K562 (cell line): ENCODE results near the gene CCL19. TPM values are rescaled to one million over a fixed set of nuclear protein-coding genes. Genes with fewer than 3 reads are reported as not detected.

ENCODE experiments used
- ATAC-seq: fragments of 200-7000 bp; cut with Tn5 transposase; 3 replicates; pipeline ENCODE4 v1.9.1; 2020; ENCODE audit warnings: moderate library complexity
- BruUV-seq: library from RNA; stranded (reverse); fragments of 400-500 nt; replicated peaks from 2 replicates; lab custom pipeline; 2021; lab: Mats Ljungman, UMichigan
- CTCF ChIA-PET: fragments of 300-600 bp; formaldehyde crosslinking; extraction: SDS; loops from one replicate; lab custom pipeline; 2021; ENCODE audit warnings: low intra/inter-chr PET ratio; lab: Yijun Ruan, JAX
- POLR2A ChIA-PET: fragments of 300-600, 350-650 bp; sonication (Branson Sonifier 250); formaldehyde crosslinking; extraction: SDS; loops from one replicate; lab custom pipeline; 2021; ENCODE audit warnings: antibody characterized with exemption, inconsistent platforms; lab: Yijun Ruan, JAX
- DNase-seq, 4 experiments: peaks; one replicate each; pipeline versions ENCODE4 v3.0.0 to v3.0.0-alpha.2; 2011 to 2018; ENCODE audit warnings: low spot score in 3 of 4, mixed read lengths in 3 of 4; ENCODE audit errors: extremely low read depth in 1 of 4
- FAIRE-seq: peaks from 2 replicates; lab custom pipeline; 2011; peaks lifted over from hg19 to GRCh38; lab: Jason Lieb, UNC
- H2AFZ ChIP-seq: 2 replicates; pipeline ENCODE4 v1.6.0; 2011; ENCODE audit warnings: low read depth, low read length, control low read depth, inconsistent platforms
- H3K27ac ChIP-seq: fragments of 200-600 bp; 3 replicates; pipeline ENCODE4 v1.8.0; 2011; ENCODE audit warnings: low read depth, mild to moderate bottlenecking, control low read depth, inconsistent platforms, low read length, moderate library complexity, mixed read lengths; ENCODE audit errors: extremely low read depth
- H3K27me3 ChIP-seq, 2 experiments: fragments of 300-600 bp in 1 of 2; 2 replicates in 1 of 2; 3 replicates in 1 of 2; pipeline versions ENCODE4 v1.6.0 to v1.8.0; 2011; ENCODE audit warnings: inconsistent platforms in 2 of 2, low read length in 2 of 2, mild to moderate bottlenecking in 1 of 2, mixed read lengths in 1 of 2, moderate library complexity in 1 of 2; ENCODE audit not compliant: control insufficient read depth in 2 of 2, insufficient read depth in 2 of 2
- H3K36me3 ChIP-seq: fragments of 300-600 bp; 3 replicates; pipeline ENCODE4 v1.8.0; 2011; ENCODE audit warnings: mild to moderate bottlenecking, low read length, inconsistent platforms; ENCODE audit not compliant: control insufficient read depth, insufficient read depth
- H3K4me1 ChIP-seq, 2 experiments: fragments of 200-600 bp in 1 of 2; replicated peaks in 1 of 2; 2 replicates in 1 of 2; 3 replicates in 1 of 2; pipeline versions ENCODE4 v1.5.1 to v1.8.0; 2011; ENCODE audit warnings: inconsistent platforms in 2 of 2, low read length in 2 of 2, mild to moderate bottlenecking in 1 of 2, mixed read lengths in 1 of 2, moderate library complexity in 1 of 2; ENCODE audit not compliant: control insufficient read depth in 2 of 2, insufficient read depth in 2 of 2
- H3K4me2 ChIP-seq: 2 replicates; pipeline ENCODE4 v1.6.1; 2011; ENCODE audit warnings: low read length, control low read depth, inconsistent platforms, mixed read lengths; ENCODE audit not compliant: insufficient read depth
- H3K4me3 ChIP-seq: fragments of 200-600 bp; sonication (generic), shearing (Covaris generic); 2 replicates; pipeline ENCODE4 v1.5.1; 2016; ENCODE audit warnings: control low read depth, inconsistent platforms
- H3K79me2 ChIP-seq: fragments of 200-600 bp; 3 replicates; pipeline ENCODE4 v1.8.0; 2011; ENCODE audit warnings: low read length, inconsistent platforms; ENCODE audit not compliant: control insufficient read depth, insufficient read depth
- H3K9ac ChIP-seq, 2 experiments: 2 replicates each; pipeline versions ENCODE4 v1.6.0 to v1.6.1; 2011; ENCODE audit warnings: low read depth in 2 of 2, low read length in 2 of 2, control low read depth in 1 of 2, inconsistent platforms in 1 of 2, mild to moderate bottlenecking in 1 of 2, mixed read lengths in 1 of 2; ENCODE audit not compliant: insufficient read depth in 1 of 2
- H3K9me1 ChIP-seq: one replicate; pipeline ENCODE4 v1.6.0; 2011; ENCODE audit warnings: inconsistent platforms, mild to moderate bottlenecking, low read length, moderate library complexity; ENCODE audit not compliant: control insufficient read depth, insufficient read depth
- H3K9me3 ChIP-seq: replicated peaks from 2 replicates; pipeline ENCODE4 v1.5.1; 2011; ENCODE audit warnings: low read depth, low read length, inconsistent platforms; ENCODE audit not compliant: control insufficient read depth, insufficient read depth
- H4K20me1 ChIP-seq: replicated peaks from 2 replicates; pipeline ENCODE4 v1.6.1; 2011; ENCODE audit warnings: low read length, inconsistent platforms, mixed read lengths; ENCODE audit not compliant: control insufficient read depth, insufficient read depth
- ATF6 ChIP-seq: sonication (generic); formaldehyde crosslinking; IDR thresholded peaks from 2 replicates; pipeline ENCODE4 v1.4.0; 2020; ENCODE audit warnings: mild to moderate bottlenecking, missing genetic modification reagents
- CHD1 ChIP-seq: fragments of 200-600 bp; sonication (generic); IDR thresholded peaks from one replicate; pipeline ENCODE4 v1.6.1; 2012; ENCODE audit warnings: mild to moderate bottlenecking, moderate library complexity, low read length, inconsistent platforms
- GATA2 ChIP-seq: sonication (generic); formaldehyde crosslinking; IDR thresholded peaks from 2 replicates; pipeline ENCODE4 v1.4.0; 2020; ENCODE audit warnings: mild to moderate bottlenecking, missing genetic modification reagents
- GATAD2B ChIP-seq: fragments of 450-650 bp; IDR thresholded peaks from 2 replicates; pipeline ENCODE4 v1.6.1; 2017; ENCODE audit warnings: mild to moderate bottlenecking, borderline replicate concordance
- GMEB1 ChIP-seq: fragments of 250-450 bp; sonication (Bioruptor Pico); IDR thresholded peaks from 2 replicates; pipeline ENCODE4 v1.4.0; 2020; ENCODE audit warnings: mild to moderate bottlenecking
- HOMEZ ChIP-seq: fragments of 250-450 bp; sonication (Bioruptor Pico); IDR thresholded peaks from 2 replicates; pipeline ENCODE4 v1.4.0; 2020; ENCODE audit warnings: mild to moderate bottlenecking, moderate library complexity
- MEF2D ChIP-seq: conservative IDR thresholded peaks from 2 replicates; pipeline ENCODE4 v1.6.1; 2016; ENCODE audit warnings: low read depth, missing genetic modification characterization, missing compliant biosample characterization
- SMARCA4 ChIP-seq: fragments of 450-650 bp; IDR thresholded peaks from 2 replicates; pipeline ENCODE4 v1.6.1; 2016
- TAF1 ChIP-seq: IDR thresholded peaks from 2 replicates; pipeline ENCODE4 v1.6.1; 2011; ENCODE audit warnings: mild to moderate bottlenecking, low read length, moderate library complexity; ENCODE audit not compliant: insufficient read depth, control insufficient read depth, severe bottlenecking; ENCODE audit errors: extremely low read depth
- USF1 ChIP-seq: sonication (generic); formaldehyde crosslinking; IDR thresholded peaks from 2 replicates; pipeline ENCODE4 v1.9.0; 2022; ENCODE audit warnings: mild to moderate bottlenecking, missing genetic modification reagents
- ZKSCAN3 ChIP-seq: fragments of 250-450 bp; sonication (Bioruptor Pico); IDR thresholded peaks from 2 replicates; pipeline ENCODE4 v1.4.0; 2020
- ZNF280B ChIP-seq: fragments of 250-450 bp; sonication (Bioruptor Pico); IDR thresholded peaks from 2 replicates; pipeline ENCODE4 v1.5.1; 2021; ENCODE audit warnings: mild to moderate bottlenecking
- ZNF507 ChIP-seq: conservative IDR thresholded peaks from 2 replicates; pipeline ENCODE4 v1.6.1; 2017; ENCODE audit warnings: missing genetic modification characterization, missing compliant biosample characterization
- ZNF668 ChIP-seq: fragments of 250-450 bp; sonication (Bioruptor Pico); IDR thresholded peaks from 2 replicates; pipeline ENCODE4 v1.8.0; 2022; ENCODE audit warnings: mild to moderate bottlenecking, inconsistent platforms
- ZNF780A ChIP-seq: fragments of 250-450 bp; sonication (Bioruptor Pico); IDR thresholded peaks from 2 replicates; pipeline ENCODE4 v1.5.0; 2021; ENCODE audit warnings: mild to moderate bottlenecking
- WGBS: fragments of 100-300 bp; shearing (Covaris generic); methylation state at CpG from one replicate; pipeline ENCODE4 v1.1.6; 2016; ENCODE audit warnings: low coverage, mixed read lengths; ENCODE audit not compliant: insufficient coverage; ENCODE audit errors: missing lambda C conversion rate; 5-methylcytosine and 5-hydroxymethylcytosine counted together
- in situ Hi-C: fragments of 300-500 bp; cut with MboI; formaldehyde crosslinking; loops from 4 replicates; pipeline ENCODE4 v1.15.0; 2018; ENCODE audit warnings: inconsistent platforms, mixed read lengths
- intact Hi-C: fragments of 100-400 bp; cut with micrococcal nuclease; formaldehyde crosslinking; loops from 2 replicates; pipeline ENCODE4 v1.14.2; 2022
- polyA plus RNA-seq, 8 experiments: library from polyadenylated mRNA; depleted of rRNA in 4 of 8; stranded (reverse) in 5 of 8; unstranded in 3 of 8; fragments of >200 nt; fragmentation: Nextera tagmentation in 2 of 8; fragmentation: Illumina TruSeq in 1 of 8; extraction: Ambion mirVana in 2 of 8; extraction: Trizol in 1 of 8; gene quantifications; 2 replicates each; pipeline versions ENCODE4 v1.2.1 to v1.2.3, GENCODE V29; 2011 to 2014; ENCODE audit warnings: inconsistent platforms in 1 of 8, missing spikeins in 1 of 8
- total RNA-seq, 7 experiments: library from RNA; depleted of rRNA in 6 of 7; stranded (reverse); fragments of >200 nt in 6 of 7; fragmentation: Illumina TruSeq in 2 of 7; extraction: Trizol in 2 of 7; gene quantifications; 2 replicates each; pipeline versions ENCODE4 v1.2.1 to v1.2.3, GENCODE V29; 2011 to 2021; ENCODE audit warnings: low replicate concordance in 1 of 7

CCL19 gene
- total and polyA plus RNA-seq, 9 of the 15 experiments (the other 6 are each of a cell fraction or from before 2014, with no cell fraction given), result not detected

GRCh38 chr9:34686732-34687131 is 4.3 kb downstream of the CCL19 start (continued):
- TF ChIP-seq HOMEZ (CRISPR knock-in tag), result no peak
- no peak for TF ChIP-seq ZNF780A (CRISPR knock-in tag)
- TF ChIP-seq ZNF668 (CRISPR knock-in tag), result no peak
- no peak for TF ChIP-seq USF1 (CRISPR knock-in tag)
- no peak for TF ChIP-seq MEF2D (tag)

- H3K9me3 ChIP-seq, result no peaks in the 10 kb centered on the region
- no peaks in the 10 kb centered on the region for H3K36me3 ChIP-seq
- BruUV-seq, result no TSS peak
- no peaks in the 10 kb centered on the region for H4K20me1 ChIP-seq
- no peak overlapping the region for H2AFZ ChIP-seq
- no peaks in the 10 kb centered on the region for H3K4me1 ChIP-seq
- no peaks in the 10 kb centered on the region for H3K79me2 ChIP-seq
- H3K9me1 ChIP-seq, result no peaks in the 10 kb centered on the region
- H3K27me3 ChIP-seq, result no peaks in the 10 kb centered on the region
- no peak overlapping the region for H3K9ac ChIP-seq
- no peak overlapping the region for H3K4me3 ChIP-seq
- no peak for FAIRE-seq
- 30% methylated on average over 4 of the region's 5 CpGs for WGBS
- H3K4me2 ChIP-seq, result no peak overlapping the region
- in situ Hi-C loops (no loop called here), intact Hi-C loops (no loop called here)
- no peak overlapping the region for H3K27ac ChIP-seq
- POLR2A ChIA-PET, result interaction anchor here (0.6 to 1.0 kb wide), 4 partner anchors 45 to 299 kb away, joined by 3 read pairs; no protein-coding TSS in a partner anchor
- ATAC-seq, result no peak
- no peak for DNase-seq
- CTCF ChIA-PET, result no interaction called here
- TF ChIP-seq ZNF280B (CRISPR knock-in tag), result no peak
- no peak for TF ChIP-seq ZNF507
- no peak for TF ChIP-seq ZKSCAN3 (CRISPR knock-in tag)
- no peak for TF ChIP-seq GMEB1
- TF ChIP-seq SMARCA4, result no peak
- no peak for TF ChIP-seq GATAD2B
- TF ChIP-seq ATF6, result no peak
- no peak for TF ChIP-seq TAF1
- no peak for TF ChIP-seq GATA2 (CRISPR knock-in tag)
- TF ChIP-seq CHD1, result no peak
Measured at GRCh38 chr9:34686231-34686630, 4.8 kb downstream of the CCL19 start.
